HG03439 (cell line): ENCODE data around the gene TMEM52.

ENCODE experiments used
- ATAC-seq: cut with Tn5 transposase; IDR thresholded peaks from one replicate; pipeline ENCODE4 v1.9.1; 2021; ENCODE audit warnings: mild to moderate bottlenecking, moderate library complexity; ENCODE audit not compliant: unreplicated experiment

Gene TMEM52

DNA sequence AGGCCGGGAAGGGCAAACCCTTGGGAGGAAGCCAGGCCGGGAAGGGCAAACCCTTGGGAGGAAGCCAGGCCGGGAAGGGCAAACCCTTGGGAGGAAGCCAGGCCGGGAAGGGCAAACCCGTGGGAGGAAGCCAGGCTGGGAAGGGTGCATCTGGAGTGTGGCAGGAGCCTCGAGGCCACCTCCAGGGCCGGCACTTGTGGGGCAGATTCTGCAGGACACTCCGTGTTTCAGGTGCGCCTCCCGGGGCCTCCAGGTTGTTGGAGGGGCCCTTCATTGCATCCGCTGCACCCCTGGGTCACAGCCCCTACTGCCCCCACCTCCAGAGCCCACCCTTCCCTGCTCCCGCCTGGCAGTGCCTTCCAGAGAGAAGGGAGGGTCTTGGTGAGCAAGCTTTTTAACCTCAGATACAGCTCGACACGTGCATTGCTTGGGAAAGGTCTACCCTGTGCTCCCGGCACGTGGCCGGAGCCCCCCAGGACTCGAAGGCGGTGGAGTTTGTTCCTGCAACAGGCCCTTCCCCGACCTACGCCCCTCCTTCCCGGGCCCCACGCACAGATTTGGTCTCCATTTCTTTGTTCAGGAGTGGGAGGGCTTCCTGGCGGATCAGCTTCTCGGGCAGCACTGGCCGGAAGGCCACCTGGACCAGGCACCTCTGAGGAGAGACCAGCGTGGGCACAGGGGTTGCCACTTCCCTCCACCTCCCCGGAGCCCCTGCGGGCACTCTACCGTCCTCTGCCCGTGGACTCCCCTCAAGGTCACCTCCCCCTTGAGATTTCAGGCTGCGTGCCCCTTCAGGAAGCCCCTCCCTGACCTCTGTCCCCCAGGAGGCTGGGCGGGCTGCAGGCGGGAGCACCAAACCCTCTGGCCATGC is 9.4 kb upstream of the TMEM52 start:
- no peak for ATAC-seq

GRCh38 chr1:1927751-1928150 is 8.7 kb upstream of the TMEM52 start:
- ATAC-seq, result no peak

GRCh38 chr1:1926886-1927660 is 8.0 kb upstream of the TMEM52 start:
- no peak for ATAC-seq

DNA sequence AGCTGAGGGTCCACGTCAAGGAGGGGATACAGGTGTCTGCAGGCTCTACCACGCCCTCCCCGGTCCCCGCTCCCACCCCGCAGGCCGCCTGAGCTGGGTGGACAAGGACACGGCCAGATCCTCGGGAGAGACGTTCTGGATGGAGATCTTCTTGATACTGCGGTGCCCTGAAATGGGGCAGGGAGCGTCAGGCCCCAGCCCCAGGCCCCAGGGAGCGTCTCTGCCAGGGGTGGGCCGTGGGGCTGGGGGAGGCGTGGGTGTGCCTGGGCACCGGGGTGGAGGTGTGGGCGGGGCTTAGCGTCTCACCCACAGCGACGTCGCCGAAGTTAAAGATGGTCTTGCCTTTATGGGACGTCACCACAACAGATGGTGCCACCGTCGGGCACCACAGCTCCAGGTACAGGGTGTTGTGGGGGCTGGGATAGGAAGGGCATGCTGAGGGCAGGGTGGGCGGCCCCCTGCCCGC is 7.3 kb upstream of the TMEM52 start:
- ATAC-seq, result no peak

GRCh38 chr1:1925437-1926345 is 6.6 kb upstream of the TMEM52 start:
- no peak for ATAC-seq

DNA sequence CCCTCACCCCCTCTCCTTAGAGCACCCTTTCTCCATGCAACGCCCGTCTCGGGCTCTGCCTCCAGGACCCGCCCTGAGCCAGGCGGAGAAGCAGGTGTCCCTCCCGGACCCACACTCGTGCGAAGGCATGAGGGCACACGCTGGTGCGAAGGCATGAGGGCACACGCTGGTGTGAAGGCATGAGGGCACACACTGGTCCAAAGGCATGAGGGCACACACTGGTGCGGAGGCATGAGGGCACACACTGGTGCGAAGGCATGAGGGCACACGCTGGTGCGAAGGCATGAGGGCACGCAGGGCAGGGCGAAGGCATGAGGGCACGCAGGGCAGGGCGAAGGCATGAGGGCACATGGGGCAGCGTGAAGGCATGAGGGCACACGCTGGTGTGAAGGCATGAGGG is 5.8 kb upstream of the TMEM52 start:
- no peak for ATAC-seq

DNA sequence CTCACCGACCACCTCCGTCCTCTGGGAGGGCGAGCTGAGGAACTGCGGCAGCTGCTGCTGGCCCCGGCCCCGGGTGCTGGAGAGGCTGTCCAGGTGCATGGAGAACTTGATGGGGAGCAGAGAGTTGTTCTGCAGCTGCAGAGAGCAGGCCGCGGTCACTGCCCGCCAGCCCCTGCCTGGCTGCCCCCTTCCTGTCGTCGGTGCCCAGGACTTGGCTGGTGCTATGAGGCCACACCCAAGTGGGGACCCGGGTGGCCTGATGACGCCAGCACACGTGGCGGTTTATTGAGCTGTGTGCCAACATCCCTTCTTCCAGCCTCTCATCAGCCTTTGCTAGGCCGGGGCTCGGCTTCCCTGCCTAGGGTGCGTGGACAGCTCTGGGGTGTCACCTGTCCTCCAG is 5.3 kb upstream of the TMEM52 start:
- no peak for ATAC-seq

DNA sequence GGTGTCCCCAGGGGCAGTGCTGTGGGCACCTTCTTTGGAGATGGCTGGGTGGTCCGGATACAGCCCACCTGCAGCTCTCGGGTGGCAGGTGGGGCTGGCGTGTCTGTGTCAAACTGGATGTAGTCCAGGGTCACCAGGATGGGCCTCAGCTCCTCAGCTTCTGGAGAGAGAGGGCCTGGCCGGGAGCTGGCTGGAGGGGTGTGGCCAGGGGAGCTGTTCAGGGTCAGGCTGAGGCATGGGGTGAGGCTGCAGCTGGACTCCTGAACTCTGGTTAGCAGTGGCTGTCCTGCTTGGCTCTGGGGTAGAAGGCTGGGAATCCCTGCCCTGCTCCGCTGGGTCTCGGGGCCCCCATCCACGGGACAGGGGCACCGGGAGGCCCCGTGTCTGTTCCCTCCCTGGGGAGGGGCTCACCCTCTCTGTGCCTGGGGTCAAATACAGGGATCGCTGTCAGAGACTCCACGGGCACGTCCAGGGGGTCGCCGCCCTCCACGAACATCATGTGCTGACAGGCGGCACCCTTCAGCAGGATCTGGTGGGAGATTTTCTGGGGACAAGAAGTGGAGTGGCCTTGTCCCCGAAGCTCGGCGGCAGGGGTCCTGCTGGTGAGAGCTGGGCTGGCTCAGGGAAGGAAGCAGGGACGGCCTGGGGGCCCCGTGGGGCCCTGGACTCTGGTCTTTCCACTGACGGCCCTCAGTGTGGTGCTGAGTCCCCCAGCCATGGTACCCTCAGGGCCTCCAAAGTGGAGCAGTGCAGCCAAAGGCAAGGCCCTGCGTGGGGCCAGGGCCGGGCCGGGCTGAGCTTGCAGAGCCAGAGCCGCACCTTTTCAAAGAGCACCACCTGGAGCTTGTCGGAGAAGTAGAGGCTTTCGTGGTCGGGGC is 4.1 kb upstream of the TMEM52 start:
- no peak for ATAC-seq

DNA sequence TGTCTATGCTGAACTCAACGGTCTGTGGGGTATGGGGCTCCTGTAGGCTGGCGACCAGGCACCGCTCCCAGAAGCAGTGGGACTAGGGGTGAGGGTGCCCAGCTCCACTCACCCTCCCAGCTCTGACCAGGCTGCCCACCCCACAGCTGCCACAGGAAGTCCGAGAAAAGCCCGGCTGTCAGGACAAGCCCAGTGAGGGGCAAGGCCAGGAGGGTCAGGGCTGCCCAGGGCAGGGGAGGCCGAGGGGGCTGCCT is 3.5 kb upstream of the TMEM52 start:
- ATAC-seq, result no peak

- ATAC-seq, result no peak
Observed at GRCh38 chr1:1921901-1922701, 3.0 kb upstream of the TMEM52 start.

DNA sequence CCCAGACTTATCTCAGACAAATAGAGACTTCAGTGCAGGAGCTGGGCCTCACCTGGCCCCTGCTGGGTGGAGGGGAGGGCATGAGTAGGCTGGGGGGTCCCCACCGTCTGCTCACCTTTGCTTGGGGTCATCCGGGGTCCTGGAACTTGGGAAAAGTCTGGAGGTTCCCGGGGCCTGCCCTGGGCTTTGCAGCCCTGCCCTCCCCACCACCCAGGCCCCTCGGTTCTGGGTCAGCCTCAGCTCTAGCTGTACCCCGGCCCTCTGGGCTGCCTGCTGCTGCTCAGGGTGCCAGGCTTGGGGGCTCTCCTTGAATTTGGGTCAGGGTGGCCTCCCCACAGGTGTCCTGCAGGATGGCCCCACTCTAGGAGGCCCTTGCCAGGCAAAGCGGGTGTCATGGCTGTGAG is 2.4 kb upstream of the TMEM52 start:
- no peak for ATAC-seq

DNA sequence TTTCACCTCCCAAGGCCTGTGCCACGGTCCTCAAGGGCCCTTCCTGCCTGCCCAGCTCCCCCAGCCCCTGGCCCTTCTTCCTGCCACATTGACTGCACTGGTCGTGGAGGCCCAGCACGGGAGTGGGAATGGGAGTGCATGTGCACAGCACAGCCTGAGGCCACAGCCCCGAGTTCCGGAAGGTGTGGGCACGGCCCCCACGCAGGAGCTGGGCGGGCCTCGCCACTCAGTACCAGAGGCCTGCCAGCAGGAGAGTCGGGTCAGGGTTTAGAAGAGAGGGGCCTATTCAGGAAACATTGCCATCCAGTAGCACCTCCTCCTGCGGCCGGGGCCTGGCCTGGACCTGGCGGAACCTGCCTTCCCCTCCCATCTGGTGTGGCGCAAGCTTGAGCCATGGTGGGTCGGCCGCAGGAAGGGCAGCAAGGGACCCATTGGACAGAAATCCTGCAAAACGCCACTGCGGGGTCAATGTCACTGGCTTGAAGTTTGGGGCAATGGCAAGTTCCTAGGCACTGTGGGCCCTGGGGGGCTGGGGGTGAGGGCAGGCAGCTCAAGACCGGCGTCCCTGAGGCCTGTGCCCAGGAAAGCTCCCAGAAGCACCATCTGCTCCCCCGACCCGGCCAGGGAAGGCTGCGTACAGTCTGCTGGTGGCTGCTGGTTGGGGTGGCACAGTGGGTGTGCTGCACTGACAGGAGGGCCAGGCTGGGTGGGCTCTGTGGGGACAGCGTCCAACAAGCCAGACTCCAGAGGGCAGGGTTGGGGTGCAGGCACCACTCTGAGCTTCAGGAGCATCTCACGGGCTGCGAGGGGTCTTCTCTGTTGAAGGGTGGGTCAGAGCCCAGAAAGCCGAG is 1.8 kb upstream of the TMEM52 start:
- ATAC-seq, result no peak

- no peak for ATAC-seq
Observed at GRCh38 chr1:1920057-1920607, 1.1 kb upstream of the TMEM52 start.

GRCh38 chr1:1919304-1920056 is 401 bp upstream of the TMEM52 start:
- ATAC-seq, result peak; percentile 72

DNA sequence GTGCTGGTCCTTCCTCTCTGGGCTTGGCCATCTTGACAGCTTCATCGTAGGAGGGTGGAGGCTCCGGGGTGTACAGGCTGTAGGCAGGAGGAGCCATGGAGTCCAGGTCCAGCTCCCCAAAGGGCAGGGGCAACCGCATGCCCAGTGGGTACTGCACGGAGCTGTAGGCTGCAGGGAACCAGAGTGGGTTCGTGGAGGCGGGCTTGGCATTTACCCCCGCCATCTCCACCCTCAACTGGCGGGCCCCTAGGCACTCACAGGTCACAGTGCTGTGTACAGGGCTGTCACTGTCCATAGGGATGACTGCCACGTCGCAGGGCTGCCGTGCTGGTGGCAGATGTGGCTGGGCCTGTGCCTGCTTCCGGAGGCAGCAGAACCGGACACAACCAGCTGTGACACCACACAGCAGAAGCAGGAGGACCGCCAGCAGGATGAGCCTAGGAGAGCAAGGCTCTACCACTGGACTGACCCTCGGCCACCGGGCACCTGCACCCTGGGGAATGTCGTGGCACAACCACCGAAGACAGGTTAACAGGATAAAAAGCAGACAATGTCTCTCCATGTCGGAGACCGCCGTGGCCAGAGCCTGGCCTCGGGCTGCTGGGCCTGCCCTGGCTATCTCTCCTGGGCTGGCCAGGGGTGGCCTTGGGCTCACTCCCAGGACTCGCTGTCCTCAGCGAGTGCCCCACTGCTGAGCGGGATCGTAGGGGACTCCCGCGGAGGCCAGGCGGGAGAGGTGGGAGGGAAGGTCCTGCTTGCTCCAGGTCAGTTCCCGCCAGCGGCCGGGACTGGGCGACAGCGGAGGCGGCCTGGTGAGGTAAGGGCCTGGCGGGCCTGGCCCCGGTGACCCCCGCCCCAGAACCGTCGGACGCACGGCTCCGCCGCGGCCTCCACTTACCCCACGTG is 831 bp downstream of the TMEM52 start:
- no peak for ATAC-seq

DNA sequence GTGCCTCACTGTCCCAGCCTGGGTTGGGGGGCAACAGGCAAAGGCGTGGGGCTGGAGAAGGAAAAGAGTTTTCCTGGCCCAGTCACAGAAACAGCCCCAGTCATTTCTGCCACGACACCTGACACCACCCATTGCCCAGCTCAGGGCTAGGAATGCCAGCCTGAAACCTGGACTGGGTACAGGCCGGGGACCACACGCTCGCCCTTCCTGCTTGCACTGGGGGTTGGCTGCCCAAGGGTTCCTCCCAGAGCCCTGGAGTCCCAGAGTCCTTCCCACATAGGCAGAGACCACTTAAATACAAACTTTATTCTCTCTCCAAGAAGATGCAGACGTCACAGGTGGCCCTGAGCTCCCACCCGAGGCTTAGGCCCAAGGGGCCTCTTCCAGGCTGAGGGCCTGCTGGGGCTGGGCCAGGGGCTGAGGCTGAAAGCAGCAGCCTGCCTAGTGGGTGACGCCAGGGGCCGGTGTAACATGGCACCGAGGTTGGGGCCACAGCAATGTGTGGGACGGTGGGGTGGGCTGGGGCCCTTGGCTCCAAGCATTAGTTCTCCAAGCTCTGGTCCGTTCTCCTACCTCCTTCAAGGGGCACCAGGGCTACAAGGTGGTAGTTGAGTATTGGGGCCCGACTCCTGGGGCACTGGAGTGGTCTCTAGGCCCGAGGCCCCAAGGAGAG is 1.6 kb downstream of the TMEM52 start:
- ATAC-seq, result no peak
